ENCODE results near the gene INPP5E. TPM values are rescaled to one million over a fixed set of nuclear protein-coding genes. Genes with fewer than 3 reads are reported as not detected.
"Not testable (repeated sequence)": the region's sequence is repeated elsewhere in the genome, so short reads cannot be mapped to it uniquely, and the experiment has no call there.

INPP5E gene
- total RNA-seq, 1 donor from 2014 or later: 29.6 TPM

DNA sequence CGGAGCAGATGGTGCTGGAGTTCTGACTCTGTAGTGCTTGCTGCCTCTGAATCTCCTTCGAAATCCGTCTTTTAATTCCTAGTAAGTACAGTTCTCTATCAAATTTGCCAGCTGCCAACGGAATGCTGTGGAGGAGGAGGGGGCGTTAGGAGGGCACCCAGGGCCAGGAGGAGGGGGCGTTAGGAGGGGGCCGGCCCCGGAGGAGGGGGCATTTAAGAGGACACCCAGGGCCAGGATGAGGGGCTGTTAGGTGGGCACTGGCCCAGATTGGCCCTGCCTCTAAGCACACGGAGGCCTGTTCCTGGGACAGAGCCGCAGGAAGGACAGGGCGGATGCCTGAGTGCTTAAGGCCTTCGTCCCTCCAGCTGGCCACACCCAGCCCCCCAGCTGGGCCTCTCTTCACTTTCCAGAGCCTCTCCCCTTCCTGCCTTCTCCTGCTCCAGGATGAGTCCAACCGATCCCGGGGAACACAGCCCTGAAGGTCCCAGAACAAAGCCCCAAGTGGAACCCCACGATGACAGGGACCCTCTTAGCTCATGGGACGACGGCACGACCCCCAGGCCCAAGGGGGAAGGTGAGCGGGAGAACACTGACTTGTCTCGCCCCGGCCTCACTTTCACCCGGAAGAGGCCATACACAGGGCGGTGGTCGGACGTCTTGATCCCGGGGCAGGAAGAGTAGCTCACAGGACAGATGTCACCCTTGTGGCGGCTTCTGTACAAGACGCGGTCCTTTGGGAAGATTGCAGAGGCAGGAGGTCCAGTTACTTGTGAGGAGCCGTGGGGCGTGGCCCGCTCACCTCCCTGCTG is 9.8 kb downstream of the INPP5E start:
- DNase-seq (ENCODE audit: low read depth, low spot score): no peak
- Mint-ChIP-seq H3K9me3 (no peaks in the 10 kb centered on the region), H3K4me1 (no peaks in the 10 kb centered on the region), H3K27me3 (ENCODE audit: low read depth) (no peaks in the 10 kb centered on the region), H3K4me3 (peak overlapping the region; percentile 35), H3K36me3 (ENCODE audit: low read depth) (peaks cover 3% of the 10 kb centered on the region), H3K27ac (ENCODE audit: unreplicated experiment) (no peak overlapping the region)
- TF ChIP-seq, protein P1, sequence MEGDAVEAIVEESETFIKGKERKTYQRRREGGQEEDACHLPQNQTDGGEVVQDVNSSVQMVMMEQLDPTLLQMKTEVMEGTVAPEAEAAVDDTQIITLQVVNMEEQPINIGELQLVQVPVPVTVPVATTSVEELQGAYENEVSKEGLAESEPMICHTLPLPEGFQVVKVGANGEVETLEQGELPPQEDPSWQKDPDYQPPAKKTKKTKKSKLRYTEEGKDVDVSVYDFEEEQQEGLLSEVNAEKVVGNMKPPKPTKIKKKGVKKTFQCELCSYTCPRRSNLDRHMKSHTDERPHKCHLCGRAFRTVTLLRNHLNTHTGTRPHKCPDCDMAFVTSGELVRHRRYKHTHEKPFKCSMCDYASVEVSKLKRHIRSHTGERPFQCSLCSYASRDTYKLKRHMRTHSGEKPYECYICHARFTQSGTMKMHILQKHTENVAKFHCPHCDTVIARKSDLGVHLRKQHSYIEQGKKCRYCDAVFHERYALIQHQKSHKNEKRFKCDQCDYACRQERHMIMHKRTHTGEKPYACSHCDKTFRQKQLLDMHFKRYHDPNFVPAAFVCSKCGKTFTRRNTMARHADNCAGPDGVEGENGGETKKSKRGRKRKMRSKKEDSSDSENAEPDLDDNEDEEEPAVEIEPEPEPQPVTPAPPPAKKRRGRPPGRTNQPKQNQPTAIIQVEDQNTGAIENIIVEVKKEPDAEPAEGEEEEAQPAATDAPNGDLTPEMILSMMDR (conservative IDR thresholded peaks at IDR 0.05): no peak

- H3K27me3 Mint-ChIP-seq (ENCODE audit: low read depth): no peaks in the 10 kb centered on the region
- TF ChIP-seq, protein P1 (conservative IDR thresholded peaks at IDR 0.05): no peak
- H3K36me3 Mint-ChIP-seq (ENCODE audit: low read depth): peaks cover 3% of the 10 kb centered on the region
- peak overlapping the region; percentile 31 for H3K4me3 Mint-ChIP-seq
- no peak for DNase-seq (ENCODE audit: low read depth, low spot score)
- no peaks in the 10 kb centered on the region for H3K4me1 Mint-ChIP-seq
- H3K27ac Mint-ChIP-seq (ENCODE audit: unreplicated experiment): no peak overlapping the region
- H3K9me3 Mint-ChIP-seq: no peaks in the 10 kb centered on the region
These were observed 10.5 kb downstream of the INPP5E start for GRCh38 chr9:136429075-136429628.

DNA sequence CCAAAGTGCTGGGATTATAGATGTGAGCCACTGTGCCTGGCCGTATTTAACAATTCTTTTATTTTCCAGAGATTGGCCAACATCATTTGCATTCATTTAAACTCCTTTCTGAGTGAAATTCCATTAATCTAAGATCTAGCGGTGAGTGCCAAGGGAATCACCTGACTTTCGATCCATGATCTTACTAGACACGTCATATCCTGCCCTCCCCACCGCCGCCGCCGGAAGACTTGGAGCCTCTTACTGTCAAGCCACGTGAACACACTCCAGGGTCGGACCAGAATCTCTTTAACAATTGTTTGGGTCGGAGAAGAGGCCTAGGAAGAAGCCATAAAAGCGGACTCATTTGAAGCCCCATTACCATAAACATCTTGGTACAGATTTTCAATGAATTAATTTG is 12.9 kb downstream of the INPP5E start:
- Mint-ChIP-seq H3K4me1 (no peaks in the 10 kb centered on the region), H3K36me3 (ENCODE audit: low read depth) (peaks cover 5% of the 10 kb centered on the region), H3K27me3 (ENCODE audit: low read depth) (no peaks in the 10 kb centered on the region), H3K9me3 (no peaks in the 10 kb centered on the region), H3K4me3 (peak overlapping the region; percentile 47), H3K27ac (ENCODE audit: unreplicated experiment) (no peak overlapping the region)
- TF ChIP-seq, protein P1 (conservative IDR thresholded peaks at IDR 0.05): no peak
- no peak for DNase-seq (ENCODE audit: low read depth, low spot score)

- not testable (repeated sequence) for H3K27me3 Mint-ChIP-seq (ENCODE audit: low read depth); DNase-seq (ENCODE audit: low read depth, low spot score); H3K9me3 Mint-ChIP-seq; H3K36me3 Mint-ChIP-seq (ENCODE audit: low read depth); H3K4me1 Mint-ChIP-seq
- Mint-ChIP-seq H3K27ac (ENCODE audit: unreplicated experiment) (peak overlapping the region; percentile 35), H3K4me3 (peak overlapping the region; percentile 31)
These were observed 14.3 kb downstream of the INPP5E start for GRCh38 chr9:136425367-136425766.

DNA sequence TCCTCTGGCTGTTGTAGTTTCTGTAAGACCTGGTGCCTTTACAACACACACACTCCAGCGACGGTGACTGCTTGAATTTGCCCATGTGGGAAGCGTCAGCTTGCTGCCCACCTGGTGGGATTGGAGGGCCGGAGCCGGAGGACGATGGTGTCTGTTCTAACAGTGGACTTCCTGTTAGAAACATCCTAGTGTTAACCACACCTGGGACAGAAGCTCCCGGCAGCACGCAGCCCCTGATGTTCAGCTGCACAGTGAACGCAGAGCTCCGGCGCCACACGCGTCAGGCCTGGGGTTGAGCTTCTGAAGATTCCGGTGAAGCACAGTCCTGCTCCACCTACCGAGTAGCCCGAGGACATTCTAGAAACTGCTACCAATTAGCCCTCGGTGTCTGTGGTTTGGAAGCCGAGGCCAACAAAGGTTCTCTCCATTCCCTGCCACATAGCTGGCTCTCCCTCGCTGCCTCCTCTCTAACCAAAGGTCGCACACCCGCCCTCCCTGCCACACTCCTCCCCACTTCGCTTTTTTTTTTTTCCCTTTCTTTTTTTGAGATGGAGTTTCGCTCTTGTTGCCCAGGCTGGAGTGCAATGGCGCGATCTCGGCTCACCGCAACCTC is 14.8 kb downstream of the INPP5E start:
- Mint-ChIP-seq H3K4me1 (no peaks in the 10 kb centered on the region), H3K27me3 (ENCODE audit: low read depth) (no peaks in the 10 kb centered on the region), H3K36me3 (ENCODE audit: low read depth) (peaks cover 5% of the 10 kb centered on the region), H3K9me3 (no peaks in the 10 kb centered on the region), H3K27ac (ENCODE audit: unreplicated experiment) (peak overlapping the region; percentile 35), H3K4me3 (peak overlapping the region; percentile 31)
- TF ChIP-seq, protein P1 (conservative IDR thresholded peaks at IDR 0.05): no peak
- no peak for DNase-seq (ENCODE audit: low read depth, low spot score)
